GM12892 (cell line): ENCODE measurements around the gene RAD51C.
"Not testable (repeated sequence)": the region's sequence is repeated elsewhere in the genome, so short reads cannot be mapped to it uniquely, and the experiment has no call there.

Experiments
- POLR2A ChIP-seq: IDR thresholded peaks from 2 replicates; pipeline ENCODE4 v1.6.1; 2011; ENCODE audit warnings: low read depth, low read length, control low read depth
- POLR2AphosphoS5 ChIP-seq: IDR thresholded peaks from 2 replicates; pipeline ENCODE4 v1.6.1; 2011; ENCODE audit warnings: low read depth, low read length, control low read depth
- TAF1 ChIP-seq: IDR thresholded peaks from 2 replicates; pipeline ENCODE4 v1.6.1; 2011; ENCODE audit warnings: low read depth, mild to moderate bottlenecking, control low read depth, low read length, borderline replicate concordance

DNA sequence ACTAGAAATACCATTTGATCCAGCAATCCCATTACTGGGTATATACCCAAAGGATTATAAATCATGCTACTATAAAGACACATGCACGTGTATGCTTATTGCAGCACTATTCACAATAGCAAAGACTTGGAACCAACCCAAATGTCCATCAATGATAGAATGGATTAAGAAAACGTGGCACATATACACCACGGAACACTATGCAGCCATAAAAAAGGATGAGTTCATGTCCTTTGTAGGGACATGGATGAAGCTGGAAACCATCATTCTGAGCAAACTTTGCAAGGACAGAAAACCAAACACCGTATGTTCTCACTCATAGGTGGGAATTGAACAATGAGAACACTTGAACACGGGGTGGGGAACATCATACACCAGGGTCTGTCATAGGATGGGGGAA, 14.1 kb upstream of the RAD51C start:
- not testable (repeated sequence) for TF ChIP-seq POLR2A, TAF1, POLR2AphosphoS5
